Mononuclear cell (primary cell): ENCODE results near the gene TRPV4. TPM values are rescaled to one million over a fixed set of nuclear protein-coding genes. Genes with fewer than 3 reads are reported as not detected.

Experiments used
- H3K27me3 ChIP-seq: 2 replicates; pipeline ENCODE4 v1.6.0; 2011; ENCODE audit warnings: low read length, control low read depth; ENCODE audit not compliant: insufficient read depth
- H3K4me1 ChIP-seq: 2 replicates; pipeline ENCODE4 v1.5.1; 2011; ENCODE audit warnings: mild to moderate bottlenecking, low read length, control low read depth; ENCODE audit not compliant: insufficient read depth
- H3K4me3 ChIP-seq: 2 replicates; pipeline ENCODE4 v1.5.1; 2011; ENCODE audit warnings: mild to moderate bottlenecking, low read length, moderate library complexity
- H3K9me3 ChIP-seq: 2 replicates; pipeline ENCODE4 v1.5.1; 2011; ENCODE audit warnings: low read depth, mild to moderate bottlenecking, control low read depth, low read length
- total RNA-seq: library from RNA; depleted of rRNA; stranded (reverse); fragments of >200 nt; gene quantifications from one replicate; pipeline ENCODE4 v1.2.3, GENCODE V29; 2012

Gene TRPV4
- 0.31 TPM for total RNA-seq

DNA sequence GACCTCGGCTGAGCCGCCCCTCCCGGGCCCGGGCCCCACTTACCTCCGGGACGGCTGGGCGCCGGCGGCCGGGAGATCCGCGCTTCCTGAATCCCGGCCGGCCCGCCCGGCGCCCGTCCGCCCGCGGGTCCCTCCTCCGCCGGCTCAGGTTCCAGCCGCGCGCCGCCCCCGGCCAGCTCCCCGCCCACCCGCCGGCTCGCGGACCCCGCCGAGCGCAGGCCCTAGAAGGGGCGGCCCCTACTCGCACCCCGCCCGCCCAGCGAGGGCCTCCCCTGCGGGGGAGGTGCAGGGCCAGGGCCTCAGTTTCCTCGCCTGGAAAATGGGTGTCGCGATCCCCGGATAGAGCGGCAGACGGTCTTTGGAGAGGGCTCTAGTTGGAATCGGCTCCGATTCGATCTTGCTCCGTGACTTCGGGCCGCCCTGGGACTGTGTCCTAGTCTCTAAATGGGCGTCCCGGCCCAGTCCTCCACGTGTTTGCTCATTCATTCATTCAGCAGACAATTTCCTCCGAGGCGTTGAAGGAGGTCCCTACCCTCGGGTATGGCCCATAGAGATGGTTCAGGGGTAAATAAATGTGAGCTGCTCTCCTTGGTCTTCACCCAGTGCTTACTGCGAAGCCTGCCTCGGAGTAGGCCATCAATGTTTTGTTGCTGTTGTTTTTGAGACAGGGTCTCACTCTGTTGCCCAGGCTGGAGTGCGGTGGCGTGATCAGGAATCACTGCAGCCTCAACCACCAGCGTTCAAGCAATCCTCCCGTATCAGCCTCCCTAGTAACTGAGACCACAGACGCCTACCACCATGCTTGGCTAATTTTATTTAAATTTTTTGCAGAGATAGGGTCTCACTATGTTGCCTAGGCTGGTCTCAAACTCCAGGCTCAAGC, at the start of gene TRPV4:
TSS of gene TRPV4 (minus strand) at position 92 of the 883 bp plus-strand sequence. CDS start 18,602 bp downstream, outside the sequence.
- Histone ChIP-seq H3K4me3 (no peak within 1 kb of the TSS), H3K9me3 (no peaks in the 10 kb centered on the region), H3K4me1 (peaks cover 22% of the 10 kb centered on the region), H3K27me3 (peaks cover 7% of the 10 kb centered on the region)

DNA sequence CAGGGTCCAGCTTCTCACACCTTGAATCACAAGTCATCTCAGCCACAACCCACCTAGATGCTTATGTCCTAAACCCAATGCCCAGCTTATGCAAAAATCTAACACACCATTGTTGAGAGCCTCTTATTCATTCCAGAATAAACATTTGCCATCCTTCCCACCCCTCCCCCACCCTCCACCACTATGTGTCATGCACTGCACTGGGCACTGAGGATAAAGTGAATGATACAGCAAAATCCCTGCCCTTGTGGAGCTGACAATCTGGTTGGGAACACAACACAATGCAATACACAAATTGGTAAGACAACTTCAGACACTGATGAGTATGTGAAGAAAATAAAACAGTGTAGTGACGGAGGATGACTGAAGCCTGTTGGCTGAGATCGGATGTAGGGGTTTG, 48.6 kb upstream of the TRPV4 start:
- no peak overlapping the region for H3K4me3 ChIP-seq
- H3K4me1 ChIP-seq, result peaks cover 48% of the 10 kb centered on the region
- no peaks in the 10 kb centered on the region for H3K27me3 ChIP-seq
- H3K9me3 ChIP-seq, result no peaks in the 10 kb centered on the region

DNA sequence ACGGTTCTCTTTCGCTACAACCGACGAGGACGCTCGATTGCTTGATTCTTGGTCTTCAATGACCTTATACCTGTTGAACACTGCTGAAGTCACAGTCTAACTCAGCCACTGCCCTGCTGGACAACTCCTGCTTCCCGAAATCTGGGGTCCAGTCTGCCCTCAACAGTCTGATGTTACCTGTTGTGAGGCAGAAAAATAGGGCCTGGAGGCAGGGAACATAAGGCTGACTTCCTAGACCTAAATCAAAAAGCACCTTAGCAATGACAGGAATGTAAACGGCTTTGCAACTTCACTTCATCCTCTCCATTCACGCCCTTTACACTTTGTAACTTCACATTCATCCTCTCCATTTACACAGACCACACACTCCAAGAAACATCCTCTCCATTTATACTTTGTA, 47.7 kb upstream of the TRPV4 start:
- no peaks in the 10 kb centered on the region for H3K27me3 ChIP-seq
- peak overlapping the region; percentile 88 for H3K4me3 ChIP-seq
- H3K4me1 ChIP-seq, result peaks cover 50% of the 10 kb centered on the region
- H3K9me3 ChIP-seq, result no peaks in the 10 kb centered on the region

DNA sequence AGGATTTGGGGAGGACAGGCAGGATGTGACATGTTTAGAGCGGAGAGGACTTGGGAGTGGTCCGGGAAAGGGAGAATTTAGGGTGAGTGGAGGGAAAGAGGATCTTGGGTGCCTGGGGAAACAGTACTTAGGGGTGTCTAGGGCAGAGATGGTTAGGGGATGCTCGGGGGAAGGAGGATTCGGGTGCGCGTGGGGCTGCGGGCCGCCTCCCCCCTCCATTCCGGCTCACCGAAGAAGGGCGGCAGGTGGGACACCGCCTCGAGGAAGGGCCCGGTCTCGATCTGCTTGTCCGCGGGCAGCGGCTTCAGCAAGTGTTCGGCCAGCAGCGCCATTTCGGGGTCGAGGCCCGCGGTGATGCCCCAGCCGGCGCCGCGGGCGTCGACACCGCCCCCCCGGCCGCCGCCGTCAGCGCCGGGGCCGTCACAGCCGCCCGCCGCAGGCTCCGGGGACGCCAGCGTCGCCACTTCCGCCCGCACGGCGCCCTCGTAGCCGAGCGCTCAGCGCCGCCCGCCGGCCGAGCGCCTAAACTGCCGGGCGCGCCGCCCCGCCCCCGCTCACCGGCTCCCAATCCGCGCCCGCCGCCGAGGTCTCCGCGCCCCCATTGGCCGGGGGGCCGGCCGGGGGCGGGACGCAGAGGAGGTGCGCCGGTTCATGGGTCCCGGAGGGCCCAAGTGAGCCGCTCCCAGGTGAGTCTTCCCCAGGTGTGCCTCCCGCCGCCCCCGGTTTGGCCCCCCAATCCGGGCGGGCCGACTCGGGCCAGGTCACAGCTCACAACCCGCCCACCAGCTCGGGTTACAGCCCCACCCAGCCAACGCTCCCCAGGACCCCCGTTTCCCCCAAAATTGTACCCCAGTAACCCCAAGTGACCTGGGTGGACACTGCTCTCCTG, 47.1 kb upstream of the TRPV4 start, which contains the start of gene GLTP:
TSS of gene GLTP (minus strand) at position 499 of the 889 bp plus-strand sequence. CDS start at position 332, 167 bp downstream.
- H3K4me3 ChIP-seq, result peak within 1 kb of the TSS; percentile 88
- H3K27me3 ChIP-seq, result no peaks in the 10 kb centered on the region
- no peaks in the 10 kb centered on the region for H3K9me3 ChIP-seq
- peaks cover 56% of the 10 kb centered on the region for H3K4me1 ChIP-seq

DNA sequence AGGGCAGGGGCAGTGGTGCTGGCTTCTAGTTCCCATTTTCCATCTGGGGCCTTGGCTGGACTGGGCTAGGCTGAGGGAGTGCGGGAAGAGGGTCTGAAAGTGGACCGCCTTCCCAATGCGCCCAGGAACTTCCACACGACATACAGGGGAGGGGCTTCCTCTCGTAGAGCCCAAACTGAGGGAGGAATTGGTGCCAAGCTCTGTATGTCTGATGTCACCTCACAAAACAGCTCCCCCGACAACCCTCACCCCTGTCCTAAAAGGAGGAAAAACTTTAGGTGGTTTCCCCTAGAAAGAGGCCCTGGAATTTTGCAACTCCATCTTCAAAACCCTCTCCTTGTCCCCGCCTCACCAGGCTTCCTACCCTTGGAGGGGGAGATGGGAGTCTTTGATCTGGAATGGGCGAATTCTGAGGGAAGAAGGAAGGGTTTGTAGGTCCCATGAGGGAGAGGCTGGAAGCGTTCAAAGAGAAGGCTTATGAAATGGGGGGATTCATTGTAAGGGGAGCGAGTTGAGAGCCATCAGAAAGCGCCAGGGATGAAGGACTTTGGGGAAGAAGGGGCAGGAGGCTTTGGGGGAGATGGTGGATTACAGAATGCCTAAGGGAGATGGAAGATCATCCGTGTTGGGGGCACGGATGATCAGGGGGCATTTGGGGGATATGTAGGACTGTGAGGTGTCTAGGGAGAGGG, 46.3 kb upstream of the TRPV4 start:
- H3K4me1 ChIP-seq, result peaks cover 56% of the 10 kb centered on the region
- no peaks in the 10 kb centered on the region for H3K9me3 ChIP-seq
- H3K4me3 ChIP-seq, result peak overlapping the region; percentile 88

DNA sequence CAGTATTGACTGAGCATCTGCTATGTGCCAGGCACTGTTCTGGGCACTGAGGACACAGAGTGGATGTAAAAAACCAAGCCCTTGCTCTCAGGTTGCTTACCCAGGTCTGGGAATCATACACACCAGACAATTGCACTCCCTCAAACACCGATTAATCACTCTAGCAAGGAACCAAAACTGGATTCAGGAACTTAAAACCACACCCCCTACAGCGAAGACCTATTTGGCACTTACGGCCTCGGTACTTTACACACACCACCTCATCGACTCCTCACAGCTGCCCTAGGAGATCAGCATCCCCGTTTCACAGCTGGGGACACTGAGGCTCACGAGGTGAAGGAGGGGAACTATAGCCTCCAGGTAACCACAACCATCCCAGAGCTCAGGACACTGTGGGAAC, 45.6 kb upstream of the TRPV4 start:
- H3K4me1 ChIP-seq, result peaks cover 56% of the 10 kb centered on the region
- H3K9me3 ChIP-seq, result no peaks in the 10 kb centered on the region
- peak overlapping the region; percentile 88 for H3K4me3 ChIP-seq
- H3K27me3 ChIP-seq, result no peaks in the 10 kb centered on the region

More for the DNA sequence above, 46.3 kb upstream of the TRPV4 start:
- H3K27me3 ChIP-seq, result no peaks in the 10 kb centered on the region

DNA sequence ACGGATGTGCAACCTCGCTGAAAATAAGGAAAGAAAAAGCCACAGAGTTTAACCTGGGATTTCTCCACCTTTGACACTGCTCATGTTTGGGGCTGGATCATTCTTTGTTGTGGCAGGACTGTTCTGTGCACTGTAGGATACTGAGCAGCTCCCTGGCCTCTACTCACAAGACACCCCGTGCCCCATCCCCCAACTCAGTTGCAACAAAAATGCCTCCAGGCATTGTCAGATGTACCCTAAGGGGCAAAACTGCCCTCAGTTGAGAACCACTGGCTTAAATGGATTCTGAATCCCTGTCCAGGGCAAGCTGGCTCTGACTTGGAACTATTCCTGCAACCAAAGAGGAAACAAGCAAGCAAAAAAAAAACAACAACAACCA, 45.0 kb upstream of the TRPV4 start:
- H3K9me3 ChIP-seq, result no peaks in the 10 kb centered on the region
- H3K4me1 ChIP-seq, result peaks cover 54% of the 10 kb centered on the region
- H3K4me3 ChIP-seq, result no peak overlapping the region
- H3K27me3 ChIP-seq, result no peaks in the 10 kb centered on the region

DNA sequence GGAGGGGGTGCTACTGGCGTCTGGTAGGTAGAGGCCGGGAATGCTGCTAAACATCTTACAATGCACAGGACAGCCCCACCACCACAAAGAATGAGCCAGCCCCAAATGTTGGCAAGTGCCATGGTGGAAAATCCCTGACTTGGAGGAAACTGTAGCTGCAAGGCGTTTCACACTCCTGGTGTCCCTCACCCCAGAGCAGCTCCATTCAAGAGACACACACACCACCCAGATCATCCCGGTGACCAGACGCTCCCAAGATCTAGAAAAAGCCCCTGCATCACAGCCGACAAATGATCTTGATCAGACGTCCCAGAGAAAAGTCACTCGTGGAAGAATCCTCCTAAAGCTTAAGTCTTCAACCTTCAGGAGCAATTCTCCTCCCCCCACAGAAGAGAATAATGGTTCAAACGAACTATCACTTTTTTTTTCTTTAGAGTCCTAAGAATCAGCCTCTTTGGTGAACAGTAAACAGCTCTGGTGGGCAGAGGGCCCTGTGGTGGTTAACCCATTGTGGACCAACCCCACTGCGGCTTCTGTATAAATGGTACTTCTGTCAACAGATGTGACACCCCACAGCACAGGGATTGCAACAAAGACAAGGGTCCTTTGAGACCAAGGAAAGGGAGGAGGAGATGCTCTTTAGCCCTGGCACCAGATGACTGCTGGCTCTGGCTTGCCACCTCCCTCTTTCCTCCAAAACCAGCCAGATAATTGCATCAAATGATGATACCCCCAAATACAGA, 44.5 kb upstream of the TRPV4 start:
- peaks cover 54% of the 10 kb centered on the region for H3K4me1 ChIP-seq
- no peak overlapping the region for H3K4me3 ChIP-seq
- H3K9me3 ChIP-seq, result no peaks in the 10 kb centered on the region
- H3K27me3 ChIP-seq, result no peaks in the 10 kb centered on the region

DNA sequence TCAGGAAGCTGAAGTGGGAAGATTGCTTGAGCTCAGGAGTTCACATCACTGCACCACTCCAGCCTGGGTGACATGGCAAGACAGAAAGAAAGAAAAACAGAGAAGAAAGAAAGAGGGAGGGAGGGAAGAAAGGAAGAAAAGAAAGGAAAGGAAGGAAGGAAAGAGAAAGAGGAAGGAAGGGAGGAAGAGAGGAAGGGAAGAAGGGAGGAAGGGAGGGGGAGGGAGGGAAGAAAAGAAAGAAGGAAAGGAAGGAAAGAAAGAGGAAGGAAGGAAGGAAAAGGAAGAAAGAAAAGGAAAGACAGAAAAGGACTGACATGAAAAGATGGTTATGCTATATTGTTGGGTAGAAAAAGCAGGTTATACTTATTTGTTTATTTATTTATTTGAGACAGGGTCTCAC, 43.2 kb upstream of the TRPV4 start:
- Histone ChIP-seq H3K4me3 (no peak overlapping the region), H3K4me1 (peaks cover 66% of the 10 kb centered on the region), H3K9me3 (no peaks in the 10 kb centered on the region), H3K27me3 (no peaks in the 10 kb centered on the region)

DNA sequence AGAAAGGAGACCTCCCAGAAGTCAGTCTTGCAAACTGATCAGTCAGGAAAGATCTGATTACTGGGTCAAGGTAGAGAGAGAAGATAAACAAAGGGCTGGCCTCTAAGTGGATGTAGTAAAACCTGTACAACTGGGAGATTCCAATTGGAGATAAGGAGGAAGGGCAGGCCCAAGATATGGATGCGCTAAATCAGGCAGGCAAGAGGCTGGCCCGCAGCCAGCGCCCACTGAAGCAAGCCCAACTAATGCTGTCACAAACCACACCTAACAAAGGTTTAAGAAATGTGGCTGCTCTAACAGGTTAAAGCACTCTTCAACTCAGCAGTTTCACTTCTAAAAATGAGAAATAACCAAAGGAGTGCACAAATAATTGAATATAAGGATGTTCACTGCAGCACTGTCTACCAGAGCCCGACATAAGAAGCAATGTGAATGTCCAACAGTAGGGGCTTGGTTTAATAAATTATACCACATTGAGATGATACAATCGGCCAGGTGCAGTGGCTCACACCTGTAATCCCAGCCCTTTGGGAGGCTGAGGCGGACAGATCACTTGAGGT, 42.5 kb upstream of the TRPV4 start:
- no peaks in the 10 kb centered on the region for H3K27me3 ChIP-seq
- H3K4me3 ChIP-seq, result no peak overlapping the region
- H3K9me3 ChIP-seq, result no peaks in the 10 kb centered on the region
- H3K4me1 ChIP-seq, result peaks cover 68% of the 10 kb centered on the region

DNA sequence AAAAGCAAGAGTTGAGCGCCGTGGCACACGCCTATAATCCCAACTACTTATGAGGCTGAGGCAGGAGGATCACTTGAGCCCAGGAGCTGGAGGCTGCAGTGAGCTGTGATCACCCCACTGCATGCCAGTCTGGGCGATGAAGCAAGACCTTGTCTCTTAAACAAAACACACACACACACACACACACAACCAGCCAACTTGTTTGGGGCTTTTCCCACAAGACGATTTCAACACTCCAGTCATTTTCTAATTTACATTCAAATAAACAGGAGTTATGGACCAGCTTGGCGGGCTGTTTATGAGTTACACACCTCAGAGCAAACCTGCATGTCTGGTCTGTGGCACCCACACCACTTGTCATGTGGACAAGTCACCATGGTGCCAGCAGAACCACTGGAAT, 40.5 kb upstream of the TRPV4 start:
- no peaks in the 10 kb centered on the region for H3K9me3 ChIP-seq
- peaks cover 72% of the 10 kb centered on the region for H3K4me1 ChIP-seq
- no peak overlapping the region for H3K4me3 ChIP-seq
- no peaks in the 10 kb centered on the region for H3K27me3 ChIP-seq

DNA sequence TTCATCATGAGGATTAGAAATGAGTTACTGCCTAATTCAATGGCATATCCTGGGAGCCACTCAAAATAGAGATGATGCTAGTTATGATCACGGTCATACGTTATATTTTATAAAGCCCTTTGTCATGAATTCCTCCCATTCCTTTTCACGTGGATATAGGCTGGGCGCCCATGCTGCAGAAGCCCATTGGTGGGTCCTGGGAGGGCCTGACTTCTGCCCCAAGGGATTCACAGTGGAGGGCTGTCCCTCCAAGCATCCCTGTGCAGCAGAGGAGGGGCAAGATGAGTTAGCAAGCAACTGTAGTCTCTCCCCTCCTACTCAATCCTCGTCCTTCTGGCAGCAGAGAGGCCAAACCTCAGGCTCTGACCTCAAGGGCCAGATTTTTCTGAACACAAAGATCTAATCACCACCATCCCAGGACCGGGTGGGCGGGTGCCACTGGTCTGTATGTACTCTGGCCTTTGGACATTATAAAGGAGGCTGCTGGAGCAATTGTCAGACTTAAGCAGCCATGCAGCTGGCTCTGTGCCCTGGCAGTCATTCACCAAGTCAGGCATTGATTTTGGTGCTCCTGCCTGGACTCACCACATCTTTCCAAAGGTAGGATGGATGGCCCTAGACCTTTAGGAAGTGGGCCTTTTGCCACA, 38.6 kb upstream of the TRPV4 start:
- H3K4me3 ChIP-seq, result no peak overlapping the region
- H3K27me3 ChIP-seq, result no peaks in the 10 kb centered on the region
- H3K4me1 ChIP-seq, result peaks cover 60% of the 10 kb centered on the region
- H3K9me3 ChIP-seq, result no peaks in the 10 kb centered on the region

DNA sequence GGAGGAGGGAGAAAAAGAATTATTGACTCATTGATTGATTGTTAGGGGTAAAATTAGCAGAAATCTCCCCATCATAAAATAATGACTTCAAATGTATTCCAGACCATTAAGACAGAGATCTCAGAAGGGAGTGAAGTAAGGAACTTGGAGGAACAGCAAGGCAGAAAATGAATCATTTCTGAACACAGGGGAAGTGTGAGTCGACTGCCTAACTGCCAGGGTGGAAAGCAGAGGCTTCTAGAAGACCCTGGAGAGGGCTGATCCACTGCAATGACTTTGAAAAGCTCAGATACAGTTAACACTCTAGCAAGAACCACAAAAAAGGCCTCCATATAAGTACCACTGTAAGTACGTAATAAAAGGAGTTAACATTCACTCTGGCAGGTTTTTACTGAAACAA, 37.5 kb upstream of the TRPV4 start:
- Histone ChIP-seq H3K9me3 (no peaks in the 10 kb centered on the region), H3K4me1 (peaks cover 50% of the 10 kb centered on the region), H3K4me3 (no peak overlapping the region), H3K27me3 (no peaks in the 10 kb centered on the region)
